Breast epithelium (tissue), 4 donors: ENCODE results near the gene DZIP1. TPM values are rescaled to one million over a fixed set of nuclear protein-coding genes. Genes with fewer than 3 reads are reported as not detected.
"Not testable (repeated sequence)": the region's sequence is repeated elsewhere in the genome, so short reads cannot be mapped to it uniquely, and the experiment has no call there.

ENCODE experiments used
- DNase-seq, 2 donors: peaks; one replicate each; pipeline ENCODE4 v3.0.0-alpha.2; 2019; ENCODE audit warnings: low spot score in 2 of 2
- H3K27ac ChIP-seq, 2 donors: fragments of 200-600 bp; sonication (generic) in 1 of 2; one replicate each; pipeline ENCODE4 v1.5.1; 2016 to 2019; ENCODE audit warnings: mild to moderate bottlenecking in 1 of 2
- H3K27me3 ChIP-seq, 2 donors: fragments of 200-600 bp; sonication (generic) in 1 of 2; one replicate each; pipeline versions ENCODE4 v1.5.1 to v1.6.0; 2017 to 2019; ENCODE audit warnings: control low read depth in 1 of 2, mild to moderate bottlenecking in 1 of 2
- H3K36me3 ChIP-seq: fragments of 200-600 bp; one replicate; pipeline ENCODE4 v1.5.1; 2019
- H3K4me1 ChIP-seq, 2 donors: fragments of 200-600 bp; sonication (generic); one replicate each; pipeline ENCODE4 v1.5.1; 2016 to 2019; ENCODE audit warnings: control low read depth in 1 of 2
- H3K4me3 ChIP-seq, 3 donors: fragments of 200-600 bp; sonication (generic); 1 replicate in 2 of 3; 2 replicates in 1 of 3; pipeline ENCODE4 v1.5.1; 2016 to 2019; ENCODE audit warnings: mild to moderate bottlenecking in 3 of 3, moderate library complexity in 2 of 3
- H3K9me3 ChIP-seq, 2 donors: fragments of 200-600 bp; sonication (generic) in 1 of 2; one replicate each; pipeline ENCODE4 v1.5.1; 2016 to 2019; ENCODE audit warnings: control low read depth in 1 of 2
- CTCF ChIP-seq, 3 donors: fragments of 450-650 bp; IDR thresholded peaks; one replicate each; pipeline ENCODE4 v1.5.1; 2016 to 2017; ENCODE audit warnings: antibody characterized with exemption in 3 of 3, mild to moderate bottlenecking in 3 of 3, moderate library complexity in 3 of 3
- POLR2A ChIP-seq: fragments of 450-650 bp; IDR thresholded peaks from one replicate; pipeline ENCODE4 v1.6.1; 2016; ENCODE audit warnings: antibody characterized with exemption, mild to moderate bottlenecking, moderate library complexity
- POLR2AphosphoS5 ChIP-seq, 3 donors: sonication (generic); formaldehyde crosslinking; IDR thresholded peaks; one replicate each; pipeline ENCODE4 v1.6.1; 2017; ENCODE audit warnings: antibody characterized with exemption in 3 of 3
- intact Hi-C: fragments of 100-400 bp; cut with DNase I; formaldehyde crosslinking; loops from one replicate; pipeline ENCODE4 v1.15.1; 2023; ENCODE audit warnings: low total_unique reads
- total RNA-seq, 3 donors: library from RNA; depleted of rRNA; stranded (reverse); fragments of >200 nt; gene quantifications; one replicate each; pipeline ENCODE4 v1.1.0, GENCODE V29; 2016

DZIP1 gene
- total RNA-seq = 10 to 100 TPM; 10.2 to 20.3 (median 10.4) TPM

GRCh38 chr13:95644601-95645052 lies at the start of gene DZIP1:
DZIP1 (minus strand) TSS chr13:95644706; CDS start chr13:95642029, 2,677 bp downstream.
- no peaks in the 10 kb centered on the region for H3K36me3 ChIP-seq
- peaks cover 0 to 9% of the 10 kb centered on the region in 2 donors for H3K4me1 ChIP-seq
- H3K27ac ChIP-seq = peak within 1 kb of the TSS; percentile 3 to 85
- TF ChIP-seq POLR2AphosphoS5 (IDR thresholded peaks at IDR 0.05) = peak in 1 of 3 donors; percentile 25
- TF ChIP-seq CTCF (IDR thresholded peaks at IDR 0.05) = no peak
- TF ChIP-seq POLR2A = no peak
- H3K27me3 ChIP-seq = peaks cover 0 to 21% of the 10 kb centered on the region in 2 donors
- peak within 1 kb of the TSS; percentile 53 to 73 (median 63) for H3K4me3 ChIP-seq
- intact Hi-C loops = no loop called here
- no peaks in the 10 kb centered on the region for H3K9me3 ChIP-seq
- DNase-seq = peak in 1 of 2 donors; percentile 37

GRCh38 chr13:95690986-95691385 lies 46.5 kb upstream of the DZIP1 start:
- H3K27ac ChIP-seq, H3K4me1 ChIP-seq, H3K36me3 ChIP-seq, DNase-seq, intact Hi-C loops, H3K27me3 ChIP-seq, H3K4me3 ChIP-seq, H3K9me3 ChIP-seq: not testable (repeated sequence)

- intact Hi-C loops = no loop called here
- Histone ChIP-seq H3K4me1 (no peaks in the 10 kb centered on the region), H3K4me3 (no peak overlapping the region), H3K27ac (no peak overlapping the region), H3K9me3 (no peaks in the 10 kb centered on the region), H3K36me3 (no peaks in the 10 kb centered on the region), H3K27me3 (no peaks in the 10 kb centered on the region)
- TF ChIP-seq CTCF (IDR thresholded peaks at IDR 0.05) = no peak
- TF ChIP-seq POLR2A = no peak
- TF ChIP-seq POLR2AphosphoS5 (IDR thresholded peaks at IDR 0.05) = no peak
- no peak for DNase-seq
These were observed 45.0 kb upstream of the DZIP1 start for GRCh38 chr13:95689582-95689926.

GRCh38 chr13:95684960-95685359 lies 40.5 kb upstream of the DZIP1 start:
- H3K27ac ChIP-seq, H3K36me3 ChIP-seq, H3K27me3 ChIP-seq, H3K4me1 ChIP-seq, intact Hi-C loops, DNase-seq, H3K4me3 ChIP-seq, H3K9me3 ChIP-seq: not testable (repeated sequence)

GRCh38 chr13:95684418-95684817 lies 39.9 kb upstream of the DZIP1 start:
- TF ChIP-seq POLR2A (no peak), CTCF (IDR thresholded peaks at IDR 0.05) (no peak), POLR2AphosphoS5 (IDR thresholded peaks at IDR 0.05) (no peak)
- Histone ChIP-seq H3K27ac (no peak overlapping the region), H3K9me3 (no peaks in the 10 kb centered on the region), H3K36me3 (no peaks in the 10 kb centered on the region), H3K4me3 (no peak overlapping the region), H3K27me3 (no peaks in the 10 kb centered on the region), H3K4me1 (peaks cover 0 to 8% of the 10 kb centered on the region in 2 donors)
- intact Hi-C loops = no loop called here
- DNase-seq = no peak

- H3K9me3 ChIP-seq = no peaks in the 10 kb centered on the region
- H3K4me3 ChIP-seq = no peak overlapping the region
- H3K4me1 ChIP-seq = peaks cover 0 to 18% of the 10 kb centered on the region in 2 donors
- H3K27me3 ChIP-seq = no peaks in the 10 kb centered on the region
- no peak overlapping the region for H3K27ac ChIP-seq
- intact Hi-C loops = no loop called here
- DNase-seq = no peak
- no peaks in the 10 kb centered on the region for H3K36me3 ChIP-seq
- no peak for TF ChIP-seq CTCF (IDR thresholded peaks at IDR 0.05)
- TF ChIP-seq POLR2A = no peak
- TF ChIP-seq POLR2AphosphoS5 (IDR thresholded peaks at IDR 0.05) = no peak
These were observed 35.2 kb upstream of the DZIP1 start for GRCh38 chr13:95679722-95680121.
